Measurements from ENCODE around the gene RUSF1. TPM values are rescaled to one million over a fixed set of nuclear protein-coding genes. Genes with fewer than 3 reads are reported as not detected.

The RUSF1 gene
- total RNA-seq, 1 experiment from 2014 or later, result 59.3 TPM

GRCh38 chr16:31466381-31466841 lies 41.8 kb downstream of the RUSF1 start:
- Histone ChIP-seq H3K36me3 (ENCODE audit: control insufficient read depth in 1 of 2, insufficient read depth in 2 of 2, low read length in 2 of 2) (no peaks in the 10 kb centered on the region), H4K20me1 (ENCODE audit: insufficient read depth) (no peaks in the 10 kb centered on the region), H3K9ac (ENCODE audit: low read length) (no peak overlapping the region), H3K27me3 (ENCODE audit: insufficient read depth, low read length) (no peaks in the 10 kb centered on the region), H3K27ac (ENCODE audit: low read depth, low read length) (no peak overlapping the region), H3K9me3 (ENCODE audit: control insufficient read depth in 1 of 2, insufficient read depth in 1 of 2, low read depth in 1 of 2, low read length in 2 of 2) (no peaks in the 10 kb centered on the region), H3K9me2 (ENCODE audit: insufficient read depth) (no peaks in the 10 kb centered on the region), H3K4me1 (ENCODE audit: control insufficient read depth in 1 of 2, insufficient read depth in 2 of 2, low read length in 2 of 2) (peaks cover 4% of the 10 kb centered on the region in 2 experiments), H3K4me3 (replicated peaks in 1 of 2; ENCODE audit: low read depth in 1 of 2, low read length in 2 of 2) (no peak overlapping the region), H3K79me2 (ENCODE audit: insufficient read depth, low read length) (no peaks in the 10 kb centered on the region), H3K4me2 (ENCODE audit: low read length) (no peak overlapping the region), H2AFZ (ENCODE audit: low read depth, low read length, poor library complexity, severe bottlenecking) (no peak overlapping the region)
- ChIA-PET POLR2A (no interaction called here), CTCF (no interaction called here), RAD21 (ENCODE audit: low non-redundant PET in 1 of 2, low total read pairs in 2 of 2, uncharacterized antibody in 2 of 2, unreplicated experiment in 2 of 2) (no interaction called here)
- TF ChIP-seq TCF7L2 (IDR thresholded peaks at IDR 0.05; ENCODE audit: borderline replicate concordance, extremely low read depth, insufficient read depth, insufficient read length), result no peak
- TF ChIP-seq REST (IDR thresholded peaks at IDR 0.05; ENCODE audit: low read depth), result no peak
- TF ChIP-seq JUND (IDR thresholded peaks at IDR 0.05), result no peak
- TF ChIP-seq CBX3 (IDR thresholded peaks at IDR 0.05; ENCODE audit: low read depth), result no peak
- TF ChIP-seq ELF1 (IDR thresholded peaks at IDR 0.05; ENCODE audit: borderline replicate concordance, low read depth), result no peak
- TF ChIP-seq CEBPB (IDR thresholded peaks at IDR 0.05; ENCODE audit: low read depth), result no peak
- TF ChIP-seq POLR2AphosphoS5 (IDR thresholded peaks at IDR 0.05; ENCODE audit: low read depth, low read length), result no peak
- no peak for TF ChIP-seq ZFX (IDR thresholded peaks at IDR 0.05)
- no peak for TF ChIP-seq ZNF274 (IDR thresholded peaks at IDR 0.05; ENCODE audit: low read depth, low read length)
- no peak for TF ChIP-seq YY1 (IDR thresholded peaks at IDR 0.05; ENCODE audit: extremely low read depth, insufficient replicate concordance, low read depth, low read length)
- no peak for TF ChIP-seq EGR1 (IDR thresholded peaks at IDR 0.05; ENCODE audit: low read depth)
- TF ChIP-seq MAX (IDR thresholded peaks at IDR 0.05), result no peak
- TF ChIP-seq SIN3A (IDR thresholded peaks at IDR 0.05; ENCODE audit: low read depth), result no peak
- TF ChIP-seq ZBTB33 (IDR thresholded peaks at IDR 0.05; ENCODE audit: extremely low read depth, insufficient replicate concordance, low read length), result no peak
- no peak for TF ChIP-seq RAD21 (IDR thresholded peaks at IDR 0.05; ENCODE audit: low read depth)
- TF ChIP-seq EZH2 (IDR thresholded peaks at IDR 0.05), result no peak
- no peak for TF ChIP-seq CTCF (IDR thresholded peaks at IDR 0.05 in 2 of 3, conservative IDR thresholded peaks at IDR 0.05 in 1 of 3; ENCODE audit: borderline replicate concordance in 1 of 3, insufficient read depth in 1 of 3, low read depth in 2 of 3, low read length in 2 of 3)
- TF ChIP-seq ATF3 (IDR thresholded peaks at IDR 0.05), result no peak
- no peak for TF ChIP-seq SRF (IDR thresholded peaks at IDR 0.05; ENCODE audit: low read depth)
- intact Hi-C loops (cut with micrococcal nuclease), result no loop called here
- ATAC-seq (no peak), DNase-seq (ENCODE audit: low read depth, low spot score) (no peak)
- no TSS peak for BruUV-seq (replicated peaks)

Data from HCT116 (cell line).